ENCODE measurements around the gene MORN1. TPM values are rescaled to one million over a fixed set of nuclear protein-coding genes. Genes with fewer than 3 reads are reported as not detected.

The MORN1 gene
- total and polyA plus RNA-seq, 2 experiments from 2014 or later, result 4.8 to 11.1 TPM

DNA sequence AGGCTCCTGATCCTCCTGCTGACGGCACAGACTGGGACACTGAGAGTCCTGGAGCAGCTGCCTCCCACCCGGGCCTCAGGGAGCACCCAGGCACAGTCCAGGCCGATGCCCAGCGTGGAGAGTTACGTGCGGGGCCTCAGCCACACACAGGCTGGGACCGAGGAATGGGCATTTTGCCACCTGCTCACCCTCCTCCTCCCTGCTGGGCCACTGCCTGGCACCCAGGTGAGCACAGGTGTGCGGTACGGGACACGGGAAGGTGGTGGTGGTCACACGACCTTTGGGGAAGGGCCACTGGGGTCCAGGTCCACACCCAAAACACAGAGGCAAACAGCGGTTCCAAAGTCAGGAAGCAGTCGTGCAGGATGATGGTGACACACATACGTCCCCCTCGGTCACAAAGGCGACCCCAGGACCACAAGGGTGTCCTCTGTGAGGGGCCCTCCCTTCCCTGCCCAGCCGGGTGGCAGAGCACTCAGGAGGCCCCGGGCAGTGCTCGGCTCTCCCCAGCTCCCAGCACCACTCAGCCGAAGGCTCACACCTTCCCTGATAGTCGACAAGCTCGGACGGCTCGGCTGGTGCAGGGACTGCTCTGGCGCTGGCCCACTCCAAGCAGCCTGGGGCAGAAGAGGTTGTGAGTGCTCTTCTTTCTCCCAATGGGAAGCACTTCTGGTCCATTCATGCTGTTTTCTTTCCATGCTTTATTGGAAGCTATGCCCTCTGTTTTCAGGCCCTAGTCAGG lies 14.3 kb downstream of the MORN1 start (continued):
- TF ChIP-seq POLR2AphosphoS5 (IDR thresholded peaks at IDR 0.05; ENCODE audit: low read depth) (no peak), NANOG (IDR thresholded peaks at IDR 0.05; ENCODE audit: borderline replicate concordance) (no peak), ZNF114 (CRISPR knock-in tag; IDR thresholded peaks at IDR 0.05) (no peak), EZH2phosphoT487 (IDR thresholded peaks at IDR 0.05; ENCODE audit: unreplicated experiment) (no peak), CREB1 (CRISPR knock-in tag; IDR thresholded peaks at IDR 0.05; ENCODE audit: low read depth) (no peak)
- TF ChIP-seq, protein P1, sequence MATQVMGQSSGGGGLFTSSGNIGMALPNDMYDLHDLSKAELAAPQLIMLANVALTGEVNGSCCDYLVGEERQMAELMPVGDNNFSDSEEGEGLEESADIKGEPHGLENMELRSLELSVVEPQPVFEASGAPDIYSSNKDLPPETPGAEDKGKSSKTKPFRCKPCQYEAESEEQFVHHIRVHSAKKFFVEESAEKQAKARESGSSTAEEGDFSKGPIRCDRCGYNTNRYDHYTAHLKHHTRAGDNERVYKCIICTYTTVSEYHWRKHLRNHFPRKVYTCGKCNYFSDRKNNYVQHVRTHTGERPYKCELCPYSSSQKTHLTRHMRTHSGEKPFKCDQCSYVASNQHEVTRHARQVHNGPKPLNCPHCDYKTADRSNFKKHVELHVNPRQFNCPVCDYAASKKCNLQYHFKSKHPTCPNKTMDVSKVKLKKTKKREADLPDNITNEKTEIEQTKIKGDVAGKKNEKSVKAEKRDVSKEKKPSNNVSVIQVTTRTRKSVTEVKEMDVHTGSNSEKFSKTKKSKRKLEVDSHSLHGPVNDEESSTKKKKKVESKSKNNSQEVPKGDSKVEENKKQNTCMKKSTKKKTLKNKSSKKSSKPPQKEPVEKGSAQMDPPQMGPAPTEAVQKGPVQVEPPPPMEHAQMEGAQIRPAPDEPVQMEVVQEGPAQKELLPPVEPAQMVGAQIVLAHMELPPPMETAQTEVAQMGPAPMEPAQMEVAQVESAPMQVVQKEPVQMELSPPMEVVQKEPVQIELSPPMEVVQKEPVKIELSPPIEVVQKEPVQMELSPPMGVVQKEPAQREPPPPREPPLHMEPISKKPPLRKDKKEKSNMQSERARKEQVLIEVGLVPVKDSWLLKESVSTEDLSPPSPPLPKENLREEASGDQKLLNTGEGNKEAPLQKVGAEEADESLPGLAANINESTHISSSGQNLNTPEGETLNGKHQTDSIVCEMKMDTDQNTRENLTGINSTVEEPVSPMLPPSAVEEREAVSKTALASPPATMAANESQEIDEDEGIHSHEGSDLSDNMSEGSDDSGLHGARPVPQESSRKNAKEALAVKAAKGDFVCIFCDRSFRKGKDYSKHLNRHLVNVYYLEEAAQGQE (IDR thresholded peaks at IDR 0.05; ENCODE audit: unreplicated experiment), result no peak

DNA sequence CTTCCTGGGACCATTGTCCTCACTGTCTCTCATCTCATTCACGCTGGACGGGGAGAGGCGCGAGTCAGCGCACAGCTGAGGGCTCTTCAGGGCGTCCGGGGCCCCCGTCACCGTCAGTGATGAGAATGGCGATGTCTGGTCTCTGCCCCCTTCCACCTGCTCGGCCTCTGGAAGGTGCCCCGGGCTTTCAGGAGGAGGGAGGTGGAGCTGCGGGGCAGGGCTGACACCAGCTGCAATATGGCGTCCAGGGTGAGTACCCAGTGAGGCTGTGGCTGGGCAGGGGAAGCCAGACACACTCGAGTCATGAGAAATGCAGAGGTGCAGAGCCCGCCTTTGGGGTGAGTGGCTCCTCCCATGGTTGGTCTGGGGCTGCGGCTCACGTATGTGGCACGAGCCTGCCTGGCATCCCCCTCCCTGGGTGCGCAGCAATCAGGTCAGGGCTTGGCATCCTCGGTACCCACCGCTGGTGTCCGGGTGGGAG lies 15.1 kb downstream of the MORN1 start:
- Histone ChIP-seq H2AFZ (no peak overlapping the region), H3K27me3 (ENCODE audit: insufficient read depth) (no peaks in the 10 kb centered on the region), H3K4me1 (ENCODE audit: insufficient read depth) (no peaks in the 10 kb centered on the region), H3K4me2 (no peak overlapping the region), H3K27ac (ENCODE audit: low read depth) (no peak overlapping the region), H3K36me3 (ENCODE audit: insufficient read depth) (no peaks in the 10 kb centered on the region), H4K20me1 (replicated peaks; ENCODE audit: insufficient read depth) (no peaks in the 10 kb centered on the region; the same call in 1 of the 2 replicates), H3F3A (replicated peaks; ENCODE audit: low read depth) (no peaks in the 10 kb centered on the region), H3K4me3 (no peak overlapping the region), H3K9me2 (ENCODE audit: insufficient read depth) (no peaks in the 10 kb centered on the region), H3K79me2 (replicated peaks; ENCODE audit: insufficient read depth) (no peaks in the 10 kb centered on the region)
- peaks cover under 1% of the 10 kb centered on the region; the same call in 1 of the 3 replicates for H3K36me3 Mint-ChIP-seq (ENCODE audit: low read depth)
- no peaks in the 10 kb centered on the region for H3K4me1 Mint-ChIP-seq
- H3K4me3 Mint-ChIP-seq, result no peak overlapping the region
- H3K9me3 Mint-ChIP-seq, result no peaks in the 10 kb centered on the region
- DNase-seq (ENCODE audit: low spot score), result no peak
- ATAC-seq, result no peak
- no peak overlapping the region for H3K27ac Mint-ChIP-seq
- peaks cover 5% of the 10 kb centered on the region for H3K27me3 Mint-ChIP-seq (ENCODE audit: insufficient read depth, low read depth, poor library complexity)
- TF ChIP-seq POLR2AphosphoS5 (IDR thresholded peaks at IDR 0.05; ENCODE audit: low read depth), result no peak
- no peak for TF ChIP-seq EZH2 (IDR thresholded peaks at IDR 0.05; ENCODE audit: low read depth, unreplicated experiment)
- no peak for TF ChIP-seq JUNB (IDR thresholded peaks at IDR 0.05; ENCODE audit: unreplicated experiment)
- no peak for TF ChIP-seq ZNF331 (CRISPR knock-in tag; IDR thresholded peaks at IDR 0.05; ENCODE audit: low read depth)
- no peak for TF ChIP-seq ZNF114 (CRISPR knock-in tag; IDR thresholded peaks at IDR 0.05)
- TF ChIP-seq, protein P1 (IDR thresholded peaks at IDR 0.05; ENCODE audit: unreplicated experiment), result no peak
- no peak for TF ChIP-seq NANOG (IDR thresholded peaks at IDR 0.05; ENCODE audit: borderline replicate concordance)
- TF ChIP-seq, protein P2, sequence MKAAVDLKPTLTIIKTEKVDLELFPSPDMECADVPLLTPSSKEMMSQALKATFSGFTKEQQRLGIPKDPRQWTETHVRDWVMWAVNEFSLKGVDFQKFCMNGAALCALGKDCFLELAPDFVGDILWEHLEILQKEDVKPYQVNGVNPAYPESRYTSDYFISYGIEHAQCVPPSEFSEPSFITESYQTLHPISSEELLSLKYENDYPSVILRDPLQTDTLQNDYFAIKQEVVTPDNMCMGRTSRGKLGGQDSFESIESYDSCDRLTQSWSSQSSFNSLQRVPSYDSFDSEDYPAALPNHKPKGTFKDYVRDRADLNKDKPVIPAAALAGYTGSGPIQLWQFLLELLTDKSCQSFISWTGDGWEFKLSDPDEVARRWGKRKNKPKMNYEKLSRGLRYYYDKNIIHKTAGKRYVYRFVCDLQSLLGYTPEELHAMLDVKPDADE (IDR thresholded peaks at IDR 0.05), result no peak
- TF ChIP-seq, protein P3, sequence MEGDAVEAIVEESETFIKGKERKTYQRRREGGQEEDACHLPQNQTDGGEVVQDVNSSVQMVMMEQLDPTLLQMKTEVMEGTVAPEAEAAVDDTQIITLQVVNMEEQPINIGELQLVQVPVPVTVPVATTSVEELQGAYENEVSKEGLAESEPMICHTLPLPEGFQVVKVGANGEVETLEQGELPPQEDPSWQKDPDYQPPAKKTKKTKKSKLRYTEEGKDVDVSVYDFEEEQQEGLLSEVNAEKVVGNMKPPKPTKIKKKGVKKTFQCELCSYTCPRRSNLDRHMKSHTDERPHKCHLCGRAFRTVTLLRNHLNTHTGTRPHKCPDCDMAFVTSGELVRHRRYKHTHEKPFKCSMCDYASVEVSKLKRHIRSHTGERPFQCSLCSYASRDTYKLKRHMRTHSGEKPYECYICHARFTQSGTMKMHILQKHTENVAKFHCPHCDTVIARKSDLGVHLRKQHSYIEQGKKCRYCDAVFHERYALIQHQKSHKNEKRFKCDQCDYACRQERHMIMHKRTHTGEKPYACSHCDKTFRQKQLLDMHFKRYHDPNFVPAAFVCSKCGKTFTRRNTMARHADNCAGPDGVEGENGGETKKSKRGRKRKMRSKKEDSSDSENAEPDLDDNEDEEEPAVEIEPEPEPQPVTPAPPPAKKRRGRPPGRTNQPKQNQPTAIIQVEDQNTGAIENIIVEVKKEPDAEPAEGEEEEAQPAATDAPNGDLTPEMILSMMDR (conservative IDR thresholded peaks at IDR 0.05; ENCODE audit: low read depth in 2 of 2), result no peak
- TF ChIP-seq CREB1 (CRISPR knock-in tag; IDR thresholded peaks at IDR 0.05; ENCODE audit: low read depth), result no peak
- TF ChIP-seq STAT1 (IDR thresholded peaks at IDR 0.05; ENCODE audit: unreplicated experiment), result no peak

All from GM23338 (cell line).